K562 (cell line): ENCODE measurements around the gene KISS1R. TPM values are rescaled to one million over a fixed set of nuclear protein-coding genes. Genes with fewer than 3 reads are reported as not detected.

Source experiments
- MGA ChIP-seq: fragments of 450-650 bp; IDR thresholded peaks from 2 replicates; pipeline ENCODE4 v1.6.1; 2016; ENCODE audit warnings: mild to moderate bottlenecking, moderate library complexity
- MNT ChIP-seq, 2 experiments: fragments of 450-650 bp; conservative IDR thresholded peaks; 2 replicates each; pipeline ENCODE4 v1.6.1; 2017; ENCODE audit warnings: mild to moderate bottlenecking in 2 of 2, moderate library complexity in 2 of 2
- ZBTB17 ChIP-seq: fragments of 450-650 bp; formaldehyde crosslinking; IDR thresholded peaks from 2 replicates; pipeline ENCODE4 v1.4.0; 2020; ENCODE audit warnings: mild to moderate bottlenecking
- ZEB2 ChIP-seq: fragments of 450-650 bp; IDR thresholded peaks from 2 replicates; pipeline ENCODE4 v1.6.1; 2016
- ZNF184 ChIP-seq: sonication (generic); formaldehyde crosslinking; IDR thresholded peaks from 2 replicates; pipeline ENCODE4 v1.5.0; 2020; ENCODE audit warnings: missing genetic modification reagents
- ZNF280A ChIP-seq: fragments of 450-650 bp; IDR thresholded peaks from 2 replicates; pipeline ENCODE4 v1.6.1; 2018; ENCODE audit warnings: mild to moderate bottlenecking, low read depth; ENCODE audit not compliant: partially characterized antibody
- polyA plus RNA-seq, 8 experiments: library from polyadenylated mRNA; depleted of rRNA in 4 of 8; stranded (reverse) in 5 of 8; unstranded in 3 of 8; fragments of >200 nt; fragmentation: Nextera tagmentation in 2 of 8; fragmentation: Illumina TruSeq in 1 of 8; extraction: Ambion mirVana in 2 of 8; extraction: Trizol in 1 of 8; gene quantifications; 2 replicates each; pipeline versions ENCODE4 v1.2.1 to v1.2.3, GENCODE V29; 2011 to 2014; ENCODE audit warnings: inconsistent platforms in 1 of 8, missing spikeins in 1 of 8
- total RNA-seq, 7 experiments: library from RNA; depleted of rRNA in 6 of 7; stranded (reverse); fragments of >200 nt in 6 of 7; fragmentation: Illumina TruSeq in 2 of 7; extraction: Trizol in 2 of 7; gene quantifications; 2 replicates each; pipeline versions ENCODE4 v1.2.1 to v1.2.3, GENCODE V29; 2011 to 2021; ENCODE audit warnings: low replicate concordance in 1 of 7

The KISS1R gene
- total and polyA plus RNA-seq, 9 of the 15 experiments (the other 6 are each of a cell fraction or from before 2014, with no cell fraction given), result 0.37 to 39.4 (median 2.0) TPM

GRCh38 chr19:953445-954271 lies 36.5 kb downstream of the KISS1R start (continued):
- TF ChIP-seq MGA (0 out of 2 replicates have a peak, but pooled peaks have one; percentile 13), MNT (conservative IDR thresholded peaks at IDR 0.05) (peak in 1 of 2 experiments; percentile 30; a peak in 1 of 4 replicates), ZBTB17 (CRISPR knock-in tag) (no peak), ZNF184 (CRISPR knock-in tag) (no peak), ZEB2 (no peak), ZNF280A (no peak)
